GM20431 (cell line): Measurements from ENCODE around the gene FRMD4A.
"Not testable (repeated sequence)": the region's sequence is repeated elsewhere in the genome, so short reads cannot be mapped to it uniquely, and the experiment has no call there.

ENCODE experiments used
- in situ Hi-C: fragments of 300-500 bp; cut with MseI, MboI; formaldehyde crosslinking; loops from one replicate; pipeline ENCODE4 v1.15.0; 2020; ENCODE audit warnings: low sequenced_read_pairs; ENCODE audit not compliant: unreplicated experiment

Gene FRMD4A

DNA sequence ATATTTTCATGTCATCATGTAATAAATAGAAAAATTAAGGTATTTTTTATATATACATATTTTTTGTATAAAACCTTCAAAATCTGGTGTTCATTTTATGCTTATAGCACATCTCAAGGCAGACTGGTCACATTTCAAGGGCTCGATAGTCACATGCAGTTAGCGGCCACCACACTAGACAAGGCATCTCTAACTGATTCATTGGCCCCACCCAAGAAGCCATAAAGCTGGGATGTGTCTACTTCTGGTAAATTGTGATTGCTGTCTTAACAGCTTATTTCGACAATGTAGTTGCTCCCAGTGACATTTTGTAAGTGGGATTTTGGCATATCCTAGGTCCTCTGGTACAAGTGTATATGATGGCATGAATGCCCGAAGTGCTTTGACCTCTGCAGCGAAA, 168.7 kb downstream of the FRMD4A start:
- in situ Hi-C loops: no loop called here

DNA sequence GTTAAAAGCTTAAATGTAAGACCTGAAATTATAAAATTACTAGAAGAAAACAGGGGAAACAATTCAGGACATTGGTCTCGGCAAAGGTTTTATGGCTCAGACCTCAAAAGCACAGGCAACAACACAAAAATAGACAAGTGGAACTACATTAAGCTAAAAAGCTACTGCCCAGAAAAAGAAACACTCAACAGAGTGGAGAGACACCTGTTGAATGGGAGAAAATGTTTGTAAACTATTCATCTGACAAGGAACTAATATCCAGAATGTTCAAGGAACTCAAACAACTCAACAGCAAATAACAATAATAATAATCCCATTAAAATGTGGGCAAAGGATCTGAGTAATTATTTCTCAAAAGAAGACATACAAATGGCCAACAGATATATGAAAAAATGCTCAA, 170.4 kb downstream of the FRMD4A start:
- in situ Hi-C loops: no loop called here

DNA sequence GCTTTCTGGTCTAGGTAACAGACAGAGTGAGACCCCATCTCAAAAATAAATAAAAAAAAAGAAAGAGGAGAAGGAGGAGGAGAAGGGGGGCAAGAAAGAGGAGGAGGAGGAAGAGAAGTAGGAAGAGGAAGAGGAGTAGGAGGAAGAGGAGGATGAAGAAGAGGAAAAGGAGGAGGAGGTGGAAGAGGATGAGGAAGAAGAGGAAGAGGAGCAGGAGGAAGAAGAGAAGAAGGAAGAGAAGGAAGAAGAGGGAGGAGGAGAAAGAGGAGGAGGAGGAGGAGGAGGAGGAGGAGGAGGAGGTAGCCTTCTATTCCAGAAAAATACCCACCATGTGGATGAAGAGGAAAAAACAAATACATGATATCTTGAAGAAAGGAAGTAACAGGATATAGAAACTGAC, 172.1 kb downstream of the FRMD4A start:
- in situ Hi-C loops: no loop called here

DNA sequence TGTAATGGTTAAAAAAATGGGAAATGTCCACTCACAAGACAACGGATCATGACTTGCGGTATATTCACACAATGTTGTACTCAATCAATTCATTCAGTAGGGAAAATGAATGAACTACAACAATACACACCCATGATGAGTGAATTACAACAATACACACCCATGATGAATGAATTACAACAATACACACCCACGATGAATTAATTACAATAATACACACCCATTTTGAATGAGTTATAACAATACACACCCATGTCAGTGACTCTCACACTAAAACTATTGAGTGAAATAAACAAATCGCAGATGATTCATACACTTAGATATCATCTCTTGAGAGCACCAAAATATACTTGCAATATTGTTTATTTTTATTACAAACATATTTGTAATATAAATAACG, 174.6 kb downstream of the FRMD4A start:
- in situ Hi-C loops: no loop called here

DNA sequence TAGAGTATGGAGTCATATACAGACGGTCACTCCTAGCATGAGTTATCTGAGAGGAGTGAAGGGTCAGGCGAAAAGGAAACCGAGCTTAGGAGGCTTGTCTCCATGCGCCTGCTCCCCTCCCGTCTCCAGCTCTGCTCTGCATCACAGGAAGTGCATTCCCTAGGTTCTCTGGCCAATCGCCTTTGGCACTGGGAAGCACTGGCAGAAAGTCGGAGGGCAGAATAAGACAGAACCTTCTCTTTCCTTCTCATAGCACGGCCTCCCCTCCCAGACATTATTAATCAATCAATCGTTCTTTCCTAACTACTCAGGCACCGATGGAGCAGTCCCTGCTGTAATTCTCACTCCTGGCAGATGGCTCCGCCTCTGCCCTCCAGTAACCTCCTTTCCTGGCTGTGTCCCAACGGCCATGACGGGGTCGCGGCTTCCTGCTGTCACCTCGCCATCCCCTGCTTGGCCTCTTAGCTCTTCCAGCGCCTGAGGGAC, 177.1 kb downstream of the FRMD4A start:
- in situ Hi-C loops: no loop called here

DNA sequence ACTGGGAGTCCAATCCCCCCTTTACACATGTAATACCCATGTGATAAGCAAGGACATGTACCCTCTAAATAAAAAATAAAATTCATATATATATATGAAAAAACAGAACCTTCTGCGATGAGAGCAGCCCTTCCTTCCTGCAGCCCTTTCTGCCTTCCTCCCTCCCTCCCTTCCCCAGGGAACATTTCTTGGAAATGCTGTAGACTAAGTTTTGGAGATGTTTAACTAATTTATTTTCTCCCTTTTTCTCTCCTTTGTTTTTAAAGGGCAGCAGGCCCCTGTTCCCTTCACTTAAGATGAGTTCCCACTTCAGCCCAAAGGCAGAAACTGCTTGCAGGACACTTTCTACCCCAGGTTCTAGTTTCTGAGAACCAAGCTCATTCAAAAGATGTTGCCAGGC, 179.2 kb downstream of the FRMD4A start:
- in situ Hi-C loops: no loop called here

DNA sequence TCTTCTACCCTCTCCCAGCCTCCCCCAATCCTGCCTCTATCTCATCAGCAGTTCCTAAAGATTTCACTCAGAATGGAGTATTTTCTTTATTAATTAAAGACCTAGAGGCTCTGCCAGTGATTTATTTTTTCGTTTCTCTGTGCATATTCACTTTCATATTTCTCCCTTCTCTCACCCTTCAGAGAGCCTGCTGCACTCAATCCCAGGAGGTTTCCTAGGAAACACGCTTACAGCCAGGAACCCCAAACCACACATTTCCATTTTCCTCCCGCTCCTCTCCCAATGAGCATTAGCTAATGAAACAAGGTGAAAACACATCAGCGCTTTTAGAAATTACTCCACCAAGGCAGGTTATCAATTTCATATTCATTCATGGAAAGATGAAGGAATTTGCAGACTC, 180.2 kb downstream of the FRMD4A start:
- in situ Hi-C loops: no loop called here

DNA sequence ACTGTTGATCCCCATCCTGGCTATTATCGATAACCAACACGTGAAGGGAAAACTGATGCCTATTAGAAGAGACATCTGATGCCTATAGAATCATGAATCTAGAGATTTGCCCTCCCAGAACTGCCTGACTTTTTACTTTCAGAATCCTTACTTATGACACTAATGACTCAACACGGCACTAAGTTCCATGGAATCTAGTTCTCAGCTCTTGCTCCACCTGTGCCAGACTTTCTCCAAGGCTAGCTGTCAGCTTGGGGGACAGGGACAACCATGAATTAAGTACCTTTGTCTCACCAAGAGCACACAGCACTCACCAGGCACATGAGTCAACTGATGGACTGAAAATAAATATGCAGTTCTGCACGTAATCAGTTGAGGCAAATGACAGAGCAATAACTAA, 184.2 kb downstream of the FRMD4A start:
- in situ Hi-C loops: no loop called here

DNA sequence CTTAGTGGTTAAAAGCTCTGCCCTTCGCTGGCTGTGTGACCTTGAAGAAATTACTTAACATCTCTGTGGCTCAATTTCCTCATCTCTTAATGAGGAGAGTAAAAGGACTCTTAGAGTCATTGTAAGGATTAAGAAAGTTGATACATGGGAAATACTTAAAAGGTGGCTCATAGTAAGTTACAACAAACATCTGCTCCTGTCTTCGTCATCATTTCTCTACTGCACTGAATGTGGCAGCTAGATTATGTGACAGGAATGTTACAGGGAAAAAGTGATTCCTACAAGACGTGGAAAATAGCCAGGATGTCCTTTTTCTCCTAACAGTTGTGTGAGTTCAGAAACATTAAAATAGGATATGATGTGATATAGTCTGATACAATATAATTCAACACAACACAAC, 184.7 kb downstream of the FRMD4A start:
- in situ Hi-C loops: no loop called here

DNA sequence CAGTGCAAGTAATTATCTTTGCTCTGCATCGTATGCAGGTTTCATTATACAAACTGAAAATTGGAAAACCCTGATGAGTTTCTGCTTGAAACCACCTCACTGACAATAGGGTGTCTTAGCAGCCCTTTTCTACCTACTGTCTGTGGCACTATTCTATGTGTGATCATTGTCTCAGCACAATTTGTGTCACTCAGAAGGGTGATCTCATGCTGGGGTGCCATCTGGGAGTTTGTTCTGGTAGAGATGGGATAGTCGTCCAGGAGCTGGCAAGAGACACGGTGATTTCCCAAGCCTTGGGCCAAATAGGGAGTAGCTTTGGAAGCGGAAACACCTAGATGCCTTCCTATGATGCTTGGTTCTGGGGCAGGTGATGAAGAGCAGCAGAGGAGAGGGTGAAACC, 186.3 kb downstream of the FRMD4A start:
- in situ Hi-C loops: no loop called here

DNA sequence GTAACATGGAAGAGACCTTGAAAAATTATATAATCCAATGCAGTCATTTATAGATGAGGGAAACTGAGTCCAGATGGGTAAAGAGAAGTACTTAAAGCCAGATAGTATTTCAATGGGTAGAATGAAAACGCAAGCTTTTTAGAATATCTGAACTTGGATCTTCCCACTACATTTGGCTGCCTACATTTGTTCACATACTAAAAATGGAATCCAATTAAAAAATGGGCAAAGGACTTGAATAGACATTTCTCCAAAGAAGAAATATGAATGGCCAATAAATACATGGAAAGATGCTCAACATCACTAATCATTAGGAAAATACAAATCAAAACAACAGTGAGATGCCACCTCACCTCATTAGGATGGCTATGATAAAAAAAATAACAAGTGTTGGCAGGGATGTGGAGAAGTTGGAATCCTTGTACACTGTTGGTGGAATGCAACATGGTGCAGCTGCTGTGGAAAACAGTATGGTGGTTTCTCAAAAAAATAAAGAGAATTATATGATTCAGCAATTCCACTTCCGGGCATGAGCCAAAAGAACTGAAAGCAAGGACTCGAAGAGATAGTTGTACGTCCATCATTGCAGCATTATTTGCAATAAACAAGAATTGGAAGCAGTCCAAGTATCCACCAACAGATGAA, 188.0 kb downstream of the FRMD4A start:
- in situ Hi-C loops: no loop called here

DNA sequence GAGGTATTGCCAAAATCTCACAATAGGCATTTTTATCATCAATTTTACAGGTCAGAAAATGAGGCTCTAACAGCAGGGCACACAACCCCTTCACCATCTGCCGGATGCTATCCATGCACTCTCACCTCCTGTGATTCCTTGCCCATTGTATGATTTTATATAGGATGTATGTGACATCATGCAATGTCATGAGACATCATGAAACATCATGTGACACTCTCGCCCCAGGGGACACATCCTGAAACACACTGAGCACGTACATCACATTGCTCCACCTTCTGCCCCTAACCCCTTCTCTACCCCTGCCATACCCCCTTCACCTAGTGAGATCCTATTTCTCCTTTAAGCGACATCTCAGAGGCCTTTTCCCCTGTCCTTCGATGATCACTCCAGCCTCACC, 189.4 kb downstream of the FRMD4A start:
- in situ Hi-C loops: no loop called here

DNA sequence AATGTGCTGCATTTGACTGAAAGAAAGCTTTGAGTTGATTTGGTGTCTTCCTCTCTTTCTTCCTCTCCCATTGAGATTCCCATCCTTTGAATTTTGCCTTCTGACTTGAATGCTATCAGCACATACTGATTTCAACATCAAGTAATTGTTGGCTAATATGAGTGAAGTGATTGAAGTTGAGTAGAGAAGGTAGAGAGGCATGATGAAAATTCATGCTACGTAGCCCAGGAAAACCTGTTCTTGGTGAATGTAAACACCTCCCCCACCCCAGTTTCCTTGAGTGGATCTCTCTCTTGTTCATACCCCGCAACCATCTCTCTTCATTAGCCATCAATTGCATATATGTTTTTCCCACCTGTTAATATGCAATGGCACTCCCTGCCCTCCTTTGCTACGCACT, 193.3 kb downstream of the FRMD4A start:
- in situ Hi-C loops: no loop called here

DNA sequence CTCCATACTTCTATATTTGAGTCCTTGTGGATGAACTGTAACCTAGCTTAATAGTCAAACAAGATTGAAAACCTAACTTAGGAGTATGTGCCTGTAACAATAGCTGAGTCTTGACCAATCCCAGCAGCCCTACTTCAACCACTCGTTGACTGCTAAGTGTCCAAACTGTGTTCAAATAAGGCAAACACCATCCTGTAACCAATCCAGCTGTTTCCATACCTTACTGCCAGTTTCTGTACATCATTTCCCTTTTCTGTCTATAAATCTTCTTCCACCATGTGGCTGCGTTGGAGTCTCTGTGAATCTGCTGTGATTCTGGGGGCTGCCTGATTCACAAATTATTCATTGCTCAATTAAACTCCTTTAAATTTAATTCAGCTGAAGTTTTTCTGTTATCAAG, 195.5 kb downstream of the FRMD4A start:
- in situ Hi-C loops: not testable (repeated sequence)

DNA sequence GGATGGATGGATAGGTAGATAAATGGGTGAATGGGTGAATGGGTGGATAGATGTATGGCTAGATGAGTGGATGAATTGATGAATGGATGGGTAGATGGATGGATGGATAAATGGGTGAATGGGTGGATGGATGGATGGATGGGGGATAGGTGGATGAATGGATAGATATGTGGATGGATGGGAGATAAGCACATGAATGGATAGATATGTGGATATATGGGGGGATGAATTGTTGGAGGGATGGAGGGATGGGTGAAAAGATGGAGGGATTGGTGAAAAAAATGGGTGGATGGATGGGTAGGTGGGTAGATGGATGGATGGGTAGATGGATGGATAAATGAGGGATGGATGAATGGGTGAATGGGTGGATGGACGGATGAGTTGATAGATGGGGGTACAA, 196.4 kb downstream of the FRMD4A start:
- in situ Hi-C loops: no loop called here

DNA sequence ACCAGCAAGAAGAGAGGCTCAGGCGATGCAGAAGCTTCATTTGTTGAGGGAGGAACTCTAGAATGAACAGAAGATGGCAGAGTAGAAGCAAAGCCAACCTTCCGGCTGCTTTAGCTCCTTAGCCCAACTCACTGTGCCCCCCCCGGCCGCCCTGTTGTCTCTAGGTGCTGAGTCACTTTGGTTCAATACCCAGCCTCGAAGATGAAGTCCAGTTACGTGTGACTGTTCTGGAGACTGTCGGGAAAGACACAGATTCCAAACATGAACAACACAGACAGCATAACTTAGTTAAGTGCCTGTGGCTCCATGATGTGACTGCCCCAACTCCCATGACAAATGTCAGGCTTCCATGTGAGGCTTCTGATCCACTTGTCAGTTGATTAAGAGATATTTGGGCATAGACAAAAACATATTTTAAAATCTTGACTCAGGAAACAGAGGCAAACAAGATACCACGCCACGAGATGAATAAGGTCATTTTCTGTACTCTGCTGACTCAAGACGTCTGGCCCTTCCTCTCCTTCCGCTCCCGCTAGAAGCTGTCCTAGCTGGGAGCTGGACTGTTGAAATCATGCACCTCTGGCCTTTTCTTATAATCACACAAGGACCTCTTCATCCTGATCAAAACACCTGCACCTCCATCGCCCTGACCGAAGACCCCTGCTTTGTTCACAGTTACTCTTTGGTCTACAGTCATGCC, 199.3 kb downstream of the FRMD4A start:
- in situ Hi-C loops: no loop called here

DNA sequence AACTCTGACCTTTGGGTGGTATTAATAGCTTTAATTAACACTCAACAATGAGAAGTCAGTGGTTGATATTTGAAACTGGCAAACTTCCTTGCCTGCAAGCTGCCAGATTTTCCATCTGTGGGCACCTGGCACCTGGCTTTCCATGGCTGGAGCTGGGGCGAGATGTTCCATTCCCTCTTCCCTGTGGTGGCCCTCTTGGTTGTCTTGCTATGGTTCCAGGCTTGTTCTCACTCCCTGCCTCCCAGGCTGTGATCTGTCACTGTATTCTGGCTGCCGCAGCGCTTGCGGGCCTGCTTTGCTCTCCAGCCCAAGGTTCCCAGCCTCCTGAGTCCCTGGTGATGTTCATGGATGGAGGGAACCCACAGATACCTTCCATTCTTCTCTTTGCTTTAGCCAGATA, 201.0 kb downstream of the FRMD4A start:
- in situ Hi-C loops: no loop called here

DNA sequence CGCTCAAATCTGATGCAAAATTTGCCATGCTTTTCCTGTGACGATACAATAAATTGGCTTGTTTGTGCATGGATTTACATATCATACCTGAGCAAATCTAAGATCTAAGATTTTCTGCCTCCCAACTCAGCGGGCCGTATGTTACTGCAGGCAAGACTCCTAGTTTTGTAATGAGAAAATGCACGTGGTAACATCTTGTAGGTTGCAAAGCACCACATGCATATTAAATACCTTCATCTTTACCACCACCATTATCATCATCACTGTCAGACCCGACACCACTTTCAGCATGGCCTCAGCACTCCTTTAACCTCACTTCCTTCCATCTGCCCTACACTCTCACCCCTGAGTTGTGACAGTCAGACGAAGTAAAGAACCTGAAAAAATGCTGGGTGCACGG, 202.2 kb downstream of the FRMD4A start:
- in situ Hi-C loops: no loop called here

DNA sequence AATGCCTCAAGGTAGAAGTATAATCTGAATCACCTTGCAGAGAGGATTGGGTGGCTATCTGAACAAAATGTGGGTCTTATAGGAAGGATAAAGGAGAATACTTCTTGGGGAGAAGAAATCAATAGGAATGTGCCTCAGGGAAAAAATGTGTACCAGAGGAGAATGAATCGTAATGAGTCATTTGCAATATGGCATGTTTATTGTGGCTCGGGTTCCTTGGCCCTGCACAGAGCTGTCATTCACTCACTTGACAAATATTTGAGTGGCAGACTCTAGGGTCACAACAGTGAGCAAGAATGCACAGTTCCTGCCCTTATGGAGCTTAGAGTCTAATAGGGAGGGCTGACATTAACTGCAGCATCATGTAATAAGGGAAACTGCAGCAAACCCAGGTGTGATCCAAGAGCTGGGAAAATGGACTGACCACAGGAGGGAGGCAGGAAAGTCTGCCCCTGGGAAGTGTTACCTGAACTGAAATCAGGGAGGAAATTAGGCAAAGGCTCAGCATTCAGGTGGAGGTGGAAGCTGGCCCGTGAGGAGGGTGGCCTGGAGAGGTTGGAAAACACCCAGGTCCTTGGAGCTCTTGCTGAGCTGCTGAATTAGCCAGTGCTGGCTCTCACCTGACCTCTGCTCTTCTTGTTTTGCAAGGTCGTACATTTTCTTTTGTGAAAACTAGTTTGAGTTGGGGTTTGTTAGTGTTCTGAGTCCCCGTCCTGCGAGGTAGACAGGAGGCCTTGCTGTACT, 203.9 kb downstream of the FRMD4A start:
- in situ Hi-C loops: no loop called here

DNA sequence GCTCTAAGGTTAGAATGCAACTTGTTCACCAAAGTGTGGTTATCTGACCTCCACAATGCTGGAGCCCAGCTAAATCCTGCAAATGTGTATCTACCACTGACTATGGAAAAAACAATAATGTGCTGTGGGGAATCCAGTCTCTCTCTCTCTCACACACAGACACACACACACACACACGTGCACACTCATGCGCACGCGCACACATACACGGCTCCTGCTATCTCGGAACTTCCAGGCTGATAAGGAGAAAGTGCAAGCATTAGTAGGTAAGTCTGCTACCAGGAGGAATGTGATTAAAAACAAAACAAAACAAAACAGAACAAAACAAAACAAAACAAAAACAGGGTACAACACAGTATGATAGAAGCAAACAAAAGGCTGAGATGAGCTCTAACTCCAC, 205.2 kb downstream of the FRMD4A start:
- in situ Hi-C loops: no loop called here

DNA sequence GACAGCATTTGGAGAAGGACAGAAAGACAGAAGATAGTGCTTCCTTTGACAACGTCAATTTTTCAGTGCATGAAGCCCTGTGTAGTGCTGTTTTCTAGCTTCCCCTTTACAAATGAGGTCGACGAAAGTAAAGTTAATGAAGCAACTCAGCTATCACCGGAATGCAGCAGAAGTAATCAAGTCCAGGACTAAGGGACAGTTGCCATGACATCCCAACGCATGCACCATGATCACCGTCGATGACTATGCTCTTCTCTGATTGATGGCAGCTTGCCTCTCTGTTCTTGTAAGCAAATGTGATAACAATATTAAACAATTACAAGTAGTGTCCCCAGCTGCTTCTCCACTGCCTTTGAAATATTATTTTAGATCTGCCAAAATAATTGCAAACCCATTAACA, 205.8 kb downstream of the FRMD4A start:
- in situ Hi-C loops: no loop called here
